Activated CD8-positive, alpha-beta T cell treated with anti-CD3 and anti-CD28 coated beads for 36 hours (primary cell): ENCODE results near the gene CNPPD1. TPM values are rescaled to one million over a fixed set of nuclear protein-coding genes. Genes with fewer than 3 reads are reported as not detected.

Experiments
- ATAC-seq: fragments of 200-7000 bp; cut with Tn5 transposase; one replicate; pipeline ENCODE4 v1.10.0; 2021; ENCODE audit warnings: mild to moderate bottlenecking, moderate library complexity
- CTCF ChIA-PET: fragments of 350-600 bp; sonication (Branson Sonifier 250); formaldehyde crosslinking; loops from one replicate; lab custom pipeline; 2021; ENCODE audit warnings: antibody characterized with exemption; lab: Charles Lee
- POLR2A ChIA-PET: fragments of 350-600 bp; sonication (Branson Sonifier 250); formaldehyde crosslinking; loops from one replicate; lab custom pipeline; 2021; ENCODE audit warnings: antibody characterized with exemption; lab: Charles Lee
- DNase-seq: peaks from one replicate; pipeline ENCODE4 v3.0.0-alpha.2; 2020
- H3K27ac Mint-ChIP-seq: one replicate; pipeline ENCODE4 v1.8.0; 2021; ENCODE audit warnings: mild to moderate bottlenecking, mixed read lengths
- H3K27me3 Mint-ChIP-seq: one replicate; pipeline ENCODE4 v1.8.0; 2021; ENCODE audit warnings: mixed read lengths
- H3K36me3 Mint-ChIP-seq: one replicate; pipeline ENCODE4 v1.8.0; 2021; ENCODE audit warnings: low read depth, mixed read lengths
- H3K4me1 Mint-ChIP-seq: one replicate; pipeline ENCODE4 v1.8.0; 2021; ENCODE audit warnings: low read depth, mixed read lengths
- H3K4me3 Mint-ChIP-seq: one replicate; pipeline ENCODE4 v1.8.0; 2021; ENCODE audit warnings: mild to moderate bottlenecking, moderate library complexity, mixed read lengths
- H3K9me3 Mint-ChIP-seq: one replicate; pipeline ENCODE4 v1.8.0; 2021; ENCODE audit warnings: mixed read lengths
- CTCF ChIP-seq: fragments of 200-600 bp; IDR thresholded peaks from one replicate; pipeline ENCODE4 v1.8.0; 2022; ENCODE audit warnings: antibody characterized with exemption, mild to moderate bottlenecking
- intact Hi-C: fragments of 100-400 bp; cut with micrococcal nuclease; formaldehyde crosslinking; loops from one replicate; pipeline ENCODE4 v1.10.0; 2022
- total RNA-seq, 2 experiments: library from RNA; stranded (reverse); gene quantifications; one replicate each; pipeline ENCODE4 v1.2.3, GENCODE V29; 2021

The CNPPD1 gene
- total RNA-seq, 2 experiments from 2014 or later = 38.6 to 38.7 TPM

- DNase-seq (peak; percentile 48), ATAC-seq (peak; percentile 17)
- H3K4me1 Mint-ChIP-seq = peaks cover 49% of the 10 kb centered on the region
- H3K9me3 Mint-ChIP-seq = no peaks in the 10 kb centered on the region
- no peak for TF ChIP-seq CTCF
- H3K36me3 Mint-ChIP-seq = peaks cover 29% of the 10 kb centered on the region
- ChIA-PET POLR2A (interaction anchor here (0.6 to 3.2 kb wide), 15 partner anchors 8 to 211 kb away, joined by 3 to 27 read pairs (median 5); partner anchors contain the start of genes ABCB6, ANKZF1, ATG9A and DNPEP), CTCF (interaction anchor here (0.9 to 9.4 kb wide), 21 partner anchors 10 to 299 kb away, joined by 3 to 98 read pairs (median 4); partner anchors contain the start of genes ANKZF1, ATG9A, DNAJB2 and NHEJ1)
- peak overlapping the region; percentile 97 for H3K4me3 Mint-ChIP-seq
- H3K27ac Mint-ChIP-seq = peak overlapping the region; percentile 78
- no peaks in the 10 kb centered on the region for H3K27me3 Mint-ChIP-seq
- intact Hi-C loops = loop anchor here (2.0 kb wide), 1 partner anchor 15 kb away; the partner anchor contains the start of gene NHEJ1
These were observed 552 bp downstream of the CNPPD1 start for GRCh38 chr2:219175928-219176817.

- intact Hi-C loops = no loop called here
- peaks cover 44% of the 10 kb centered on the region for H3K4me1 Mint-ChIP-seq
- peak overlapping the region; percentile 78 for H3K27ac Mint-ChIP-seq
- peaks cover 22% of the 10 kb centered on the region for H3K36me3 Mint-ChIP-seq
- no peaks in the 10 kb centered on the region for H3K27me3 Mint-ChIP-seq
- H3K4me3 Mint-ChIP-seq = peak overlapping the region; percentile 97
- no peaks in the 10 kb centered on the region for H3K9me3 Mint-ChIP-seq
- POLR2A ChIA-PET = interaction anchor here (1.2 to 3.2 kb wide), 8 partner anchors 11 to 69 kb away, joined by 3 to 27 read pairs (median 6); partner anchors contain the start of genes ANKZF1, ATG9A, GLB1L and STK16
- no peak for TF ChIP-seq CTCF
- no peak for DNase-seq
- ATAC-seq = no peak
- CTCF ChIA-PET = interaction anchor here (0.9 to 9.4 kb wide), 13 partner anchors 17 to 299 kb away, joined by 3 to 98 read pairs (median 4); partner anchors contain the start of gene NHEJ1
These were observed 1.2 kb downstream of the CNPPD1 start for GRCh38 chr2:219175486-219175885.

- peaks cover 44% of the 10 kb centered on the region for H3K4me1 Mint-ChIP-seq
- no peak for ATAC-seq
These were observed 1.9 kb downstream of the CNPPD1 start for GRCh38 chr2:219174801-219175200.

GRCh38 chr2:219174146-219174545, 2.6 kb downstream of the CNPPD1 start:
- peaks cover 39% of the 10 kb centered on the region for H3K4me1 Mint-ChIP-seq
- intact Hi-C loops = loop anchor here (5.0 kb wide), 1 partner anchor 33 kb away; the partner anchor contains the start of gene ZFAND2B
- POLR2A ChIA-PET = interaction anchor here (0.6 to 2.8 kb wide), 7 partner anchors 8 to 586 kb away, joined by 3 to 7 read pairs (median 3); partner anchors contain the start of genes ANKZF1 and ATG9A

More at GRCh38 chr2:219174801-219175200, 1.9 kb downstream of the CNPPD1 start:
- H3K27ac Mint-ChIP-seq = no peak overlapping the region
- ChIA-PET CTCF (interaction anchor here (1.1 to 9.4 kb wide), 10 partner anchors 11 to 195 kb away, joined by 3 to 98 read pairs (median 4); partner anchors contain the start of genes ANKZF1, ATG9A and NHEJ1), POLR2A (interaction anchor here (0.6 to 3.2 kb wide), 10 partner anchors 9 to 587 kb away, joined by 3 to 27 read pairs (median 4); partner anchors contain the start of genes ANKZF1, ATG9A and ZFAND2B)
- peaks cover 22% of the 10 kb centered on the region for H3K36me3 Mint-ChIP-seq
- intact Hi-C loops = loop anchor here (5.0 kb wide), 1 partner anchor 32 kb away; the partner anchor contains the start of gene ZFAND2B
- H3K27me3 Mint-ChIP-seq = no peaks in the 10 kb centered on the region
- no peak for DNase-seq
- no peaks in the 10 kb centered on the region for H3K9me3 Mint-ChIP-seq
- peak overlapping the region; percentile 33 for H3K4me3 Mint-ChIP-seq
- no peak for TF ChIP-seq CTCF

More at GRCh38 chr2:219174146-219174545, 2.6 kb downstream of the CNPPD1 start:
- Mint-ChIP-seq H3K4me3 (peak overlapping the region; percentile 33), H3K36me3 (peaks cover 17% of the 10 kb centered on the region), H3K27ac (no peak overlapping the region), H3K9me3 (no peaks in the 10 kb centered on the region), H3K27me3 (no peaks in the 10 kb centered on the region)
- DNase-seq = no peak
- no peak for ATAC-seq
- CTCF ChIA-PET = interaction anchor here (1.0 to 9.4 kb wide), 9 partner anchors 11 to 144 kb away, joined by 3 to 98 read pairs (median 5); partner anchors contain the start of genes ANKZF1, ATG9A, GLB1L and NHEJ1
- TF ChIP-seq CTCF = no peak
